ENCODE results near the gene GFPT2. TPM values are rescaled to one million over a fixed set of nuclear protein-coding genes. Genes with fewer than 3 reads are reported as not detected.

GFPT2 gene
- total and polyA plus RNA-seq, 9 of the 15 experiments (the other 6 are each of a cell fraction or from before 2014, with no cell fraction given) = 0.07 to 0.14 (median 0.08) TPM; not detected in 6

DNA sequence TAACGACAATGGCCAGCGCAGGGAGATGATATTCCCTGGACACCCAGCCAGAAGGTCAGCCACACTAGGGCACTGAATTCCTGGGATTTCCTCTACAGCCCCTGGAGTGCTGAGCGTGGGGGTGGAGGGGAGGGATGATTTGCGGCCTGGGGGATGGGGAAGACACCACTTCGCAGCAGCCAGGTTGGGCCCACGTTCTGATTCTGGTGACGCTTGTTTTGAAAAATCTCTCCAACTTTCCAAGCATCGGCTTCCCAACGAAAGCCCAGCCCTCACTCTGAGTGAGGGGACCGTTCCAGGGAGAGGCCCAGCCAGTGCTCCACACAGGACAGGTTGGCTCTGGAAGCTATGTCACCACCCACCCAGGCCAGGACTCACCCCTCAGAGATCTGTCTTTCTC, 5.4 kb downstream of the GFPT2 start:
- no peak overlapping the region for H3K27ac ChIP-seq (ENCODE audit: extremely low read depth, low read depth, low read length)
- in situ Hi-C loops (cut with MboI) (no loop called here), intact Hi-C loops (cut with micrococcal nuclease) (no loop called here)
- H3K9me1 ChIP-seq (ENCODE audit: control insufficient read depth, insufficient read depth, low read length) = no peaks in the 10 kb centered on the region
- ATAC-seq (no peak), DNase-seq (ENCODE audit: extremely low read depth in 1 of 4, low spot score in 3 of 4) (no peak), FAIRE-seq (no peak)
- POLR2A ChIA-PET = interaction anchor here (0.6 to 0.7 kb wide), 2 partner anchors 51 to 196 kb away, joined by 3 to 4 read pairs; no protein-coding TSS in a partner anchor
- no peaks in the 10 kb centered on the region for H3K36me3 ChIP-seq (ENCODE audit: control insufficient read depth, insufficient read depth, low read length)
- CTCF ChIA-PET (ENCODE audit: low intra/inter-chr PET ratio) = no interaction called here
- H4K20me1 ChIP-seq (replicated peaks; ENCODE audit: control insufficient read depth, insufficient read depth, low read length) = peaks cover 10% of the 10 kb centered on the region; the same call in 1 of the 2 replicates
- H3K4me1 ChIP-seq (replicated peaks in 1 of 2; ENCODE audit: control insufficient read depth in 2 of 2, insufficient read depth in 2 of 2, low read length in 2 of 2) = peaks cover 0 to 12% of the 10 kb centered on the region in 2 experiments; a peak in 2 of 5 replicates
- H2AFZ ChIP-seq (ENCODE audit: low read depth, low read length) = no peak overlapping the region
- H3K79me2 ChIP-seq (ENCODE audit: control insufficient read depth, insufficient read depth, low read length) = no peaks in the 10 kb centered on the region
- peaks cover 37 to 91% of the 10 kb centered on the region in 2 experiments; a peak in 4 of 5 replicates for H3K27me3 ChIP-seq (ENCODE audit: control insufficient read depth in 2 of 2, insufficient read depth in 2 of 2, low read length in 2 of 2)
- no TSS peak for BruUV-seq (replicated peaks)
- H3K4me2 ChIP-seq (ENCODE audit: insufficient read depth, low read length) = no peak overlapping the region
- H3K4me3 ChIP-seq = no peak overlapping the region
- WGBS (ENCODE audit: insufficient coverage, low coverage, missing lambda C conversion rate) = 3% methylated on average over 5 of the region's 10 CpGs
- H3K9ac ChIP-seq (ENCODE audit: insufficient read depth in 1 of 2, low read depth in 2 of 2, low read length in 2 of 2) = no peak overlapping the region
- no peaks in the 10 kb centered on the region for H3K9me3 ChIP-seq (replicated peaks; ENCODE audit: control insufficient read depth, insufficient read depth, low read depth, low read length)
- no peak for TF ChIP-seq STAT5B (CRISPR knock-in tag; IDR thresholded peaks at IDR 0.05)
- TF ChIP-seq TCF3 (CRISPR knock-in tag; IDR thresholded peaks at IDR 0.05) = no peak
- TF ChIP-seq MTA1 (IDR thresholded peaks at IDR 0.05; ENCODE audit: borderline replicate concordance) = no peak
- TF ChIP-seq SRF (CRISPR knock-in tag; IDR thresholded peaks at IDR 0.05) = no peak
- no peak for TF ChIP-seq ZNF57 (CRISPR knock-in tag; IDR thresholded peaks at IDR 0.05)
- TF ChIP-seq ETV6 (IDR thresholded peaks at IDR 0.05; ENCODE audit: borderline replicate concordance in 1 of 2, low read depth in 2 of 2, low read length in 1 of 2) = no peak
- TF ChIP-seq ETV6 (CRISPR knock-in tag; IDR thresholded peaks at IDR 0.05; ENCODE audit: borderline replicate concordance) = no peak
- no peak for TF ChIP-seq HMG20B (CRISPR knock-in tag; IDR thresholded peaks at IDR 0.05)
- TF ChIP-seq MTF1 (CRISPR knock-in tag; IDR thresholded peaks at IDR 0.05; ENCODE audit: borderline replicate concordance) = no peak
- TF ChIP-seq TAF1 (IDR thresholded peaks at IDR 0.05; ENCODE audit: control insufficient read depth, extremely low read depth, insufficient read depth, low read length, severe bottlenecking) = no peak
- no peak for TF ChIP-seq POLR2AphosphoS2 (IDR thresholded peaks at IDR 0.05; ENCODE audit: low read length)

All from K562 (cell line).